Prostate gland (tissue), 2 donors: ENCODE results near the gene CBX6.

Experiments used
- POLR2A ChIP-seq: fragments of 450-650 bp; IDR thresholded peaks from one replicate; pipeline ENCODE4 v1.6.1; 2016; ENCODE audit warnings: antibody characterized with exemption, mild to moderate bottlenecking
- TF ChIP-seq, protein P1 (sequence below), 4 experiments: fragments of 200-600 bp in 2 of 4; fragments of 450-650 bp in 2 of 4; sonication (generic) in 2 of 4; IDR thresholded peaks; 1 replicate in 3 of 4; 2 replicates in 1 of 4; pipeline ENCODE4 v1.5.1; 2016 to 2019; ENCODE audit warnings: antibody characterized with exemption in 4 of 4, mild to moderate bottlenecking in 2 of 4, moderate library complexity in 2 of 4

DNA sequence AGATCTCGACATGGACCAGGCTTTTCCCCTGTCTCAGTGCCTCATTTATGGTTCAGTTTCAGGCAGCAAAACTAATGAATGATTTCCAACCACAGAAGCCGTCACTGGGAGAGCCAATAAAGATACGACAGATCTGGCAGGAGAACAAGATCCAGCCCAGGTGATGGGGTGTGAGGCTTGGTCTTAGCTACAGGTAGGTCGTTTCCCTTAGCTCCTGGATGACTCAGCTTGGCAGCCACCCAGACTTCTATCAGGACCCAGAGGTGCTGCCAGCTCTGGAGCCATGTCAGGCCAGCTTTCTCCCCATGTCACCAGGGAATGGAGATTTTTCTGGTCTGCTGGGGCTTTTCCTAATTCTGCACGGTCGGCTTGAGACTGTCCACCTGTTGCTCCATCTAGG, 49.1 kb upstream of the CBX6 start:
- TF ChIP-seq, protein P1, sequence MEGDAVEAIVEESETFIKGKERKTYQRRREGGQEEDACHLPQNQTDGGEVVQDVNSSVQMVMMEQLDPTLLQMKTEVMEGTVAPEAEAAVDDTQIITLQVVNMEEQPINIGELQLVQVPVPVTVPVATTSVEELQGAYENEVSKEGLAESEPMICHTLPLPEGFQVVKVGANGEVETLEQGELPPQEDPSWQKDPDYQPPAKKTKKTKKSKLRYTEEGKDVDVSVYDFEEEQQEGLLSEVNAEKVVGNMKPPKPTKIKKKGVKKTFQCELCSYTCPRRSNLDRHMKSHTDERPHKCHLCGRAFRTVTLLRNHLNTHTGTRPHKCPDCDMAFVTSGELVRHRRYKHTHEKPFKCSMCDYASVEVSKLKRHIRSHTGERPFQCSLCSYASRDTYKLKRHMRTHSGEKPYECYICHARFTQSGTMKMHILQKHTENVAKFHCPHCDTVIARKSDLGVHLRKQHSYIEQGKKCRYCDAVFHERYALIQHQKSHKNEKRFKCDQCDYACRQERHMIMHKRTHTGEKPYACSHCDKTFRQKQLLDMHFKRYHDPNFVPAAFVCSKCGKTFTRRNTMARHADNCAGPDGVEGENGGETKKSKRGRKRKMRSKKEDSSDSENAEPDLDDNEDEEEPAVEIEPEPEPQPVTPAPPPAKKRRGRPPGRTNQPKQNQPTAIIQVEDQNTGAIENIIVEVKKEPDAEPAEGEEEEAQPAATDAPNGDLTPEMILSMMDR (IDR thresholded peaks at IDR 0.05): no peak
- no peak for TF ChIP-seq POLR2A
